Inflammatory macrophage treated with lipopolysaccharide for 1 hour (primary cell): ENCODE measurements around the gene TRIM33.
"Not testable (repeated sequence)": the region's sequence is repeated elsewhere in the genome, so short reads cannot be mapped to it uniquely, and the experiment has no call there.

Experiments used
- DNase-seq, 2 donors: peaks; one replicate each; pipeline ENCODE4 v3.0.0-alpha.2; 2020 to 2022

The TRIM33 gene

GRCh38 chr1:114462963-114463362, 48.0 kb downstream of the TRIM33 start:
- DNase-seq, result no peak

GRCh38 chr1:114462341-114462740, 48.7 kb downstream of the TRIM33 start:
- DNase-seq, result no peak

- DNase-seq, result peak; percentile 63 to 94
Observed at GRCh38 chr1:114458237-114458777, 52.7 kb downstream of the TRIM33 start.

- DNase-seq, result peak in 1 of 2 donors; percentile 52
Observed at GRCh38 chr1:114457675-114458236, 53.2 kb downstream of the TRIM33 start.

- no peak for DNase-seq
Observed at GRCh38 chr1:114456586-114456985, 54.4 kb downstream of the TRIM33 start.

GRCh38 chr1:114455102-114455785, 55.8 kb downstream of the TRIM33 start:
- DNase-seq, result peak; percentile 25 to 85

GRCh38 chr1:114454539-114454938, 56.5 kb downstream of the TRIM33 start:
- no peak for DNase-seq

- no peak for DNase-seq
Observed at GRCh38 chr1:114453361-114453784, 57.6 kb downstream of the TRIM33 start.

- DNase-seq, result no peak
Observed at GRCh38 chr1:114448370-114449036, 62.5 kb downstream of the TRIM33 start.

- peak in 1 of 2 donors; percentile 24 for DNase-seq
Observed at GRCh38 chr1:114446198-114446597, 64.8 kb downstream of the TRIM33 start.

- DNase-seq, result not testable (repeated sequence)
Observed at GRCh38 chr1:114443226-114443625, 67.8 kb downstream of the TRIM33 start.

- DNase-seq, result no peak
Observed at GRCh38 chr1:114441332-114441731, 69.7 kb downstream of the TRIM33 start.

GRCh38 chr1:114439369-114439768, 71.6 kb downstream of the TRIM33 start:
- no peak for DNase-seq

- DNase-seq, result no peak
Observed at GRCh38 chr1:114437812-114438211, 73.2 kb downstream of the TRIM33 start.

- no peak for DNase-seq
Observed at GRCh38 chr1:114436799-114437198, 74.2 kb downstream of the TRIM33 start.

GRCh38 chr1:114435088-114435715, 75.8 kb downstream of the TRIM33 start:
- DNase-seq, result no peak

- no peak for DNase-seq
Observed at GRCh38 chr1:114431026-114431425, 80.0 kb downstream of the TRIM33 start.

GRCh38 chr1:114428083-114428754, 82.8 kb downstream of the TRIM33 start:
- DNase-seq, result peak; percentile 8 to 55

- DNase-seq, result no peak
Observed at GRCh38 chr1:114427612-114428011, 83.4 kb downstream of the TRIM33 start.

- no peak for DNase-seq
Observed at GRCh38 chr1:114423455-114423854, 87.5 kb downstream of the TRIM33 start.

- DNase-seq, result not testable (repeated sequence)
Observed at GRCh38 chr1:114418948-114419347, 92.1 kb downstream of the TRIM33 start.

GRCh38 chr1:114397601-114398000, 113.4 kb downstream of the TRIM33 start:
- no peak for DNase-seq

GRCh38 chr1:114395863-114396262, 115.1 kb downstream of the TRIM33 start:
- no peak for DNase-seq
